GM20000 (cell line): ENCODE data around the gene SLC2A13.

Experiments
- DNase-seq: peaks from one replicate; pipeline ENCODE4 v3.0.0; 2012; ENCODE audit warnings: low spot score
- CTCF ChIP-seq: IDR thresholded peaks from 2 replicates; pipeline ENCODE4 v1.5.1; 2012; ENCODE audit warnings: mild to moderate bottlenecking, control low read depth; ENCODE audit errors: extremely low read depth, missing control alignments

Gene SLC2A13

GRCh38 chr12:40105265-40105514 lies 691 bp downstream of the SLC2A13 start:
- no peak for TF ChIP-seq CTCF

GRCh38 chr12:40104461-40105264 lies 1.2 kb downstream of the SLC2A13 start:
- no peak for DNase-seq
- TF ChIP-seq CTCF, result no peak

More at GRCh38 chr12:40105265-40105514, 691 bp downstream of the SLC2A13 start:
- no peak for DNase-seq

GRCh38 chr12:40103043-40103442 lies 2.8 kb downstream of the SLC2A13 start:
- no peak for DNase-seq

GRCh38 chr12:40101747-40102146 lies 4.1 kb downstream of the SLC2A13 start:
- TF ChIP-seq CTCF, result no peak
- no peak for DNase-seq

More at GRCh38 chr12:40103043-40103442, 2.8 kb downstream of the SLC2A13 start:
- no peak for TF ChIP-seq CTCF

GRCh38 chr12:40099423-40099853 lies 6.4 kb downstream of the SLC2A13 start:
- DNase-seq, result no peak
- TF ChIP-seq CTCF, result no peak

- DNase-seq, result no peak
- no peak for TF ChIP-seq CTCF
Measured at GRCh38 chr12:40098406-40099145, 7.3 kb downstream of the SLC2A13 start.

- TF ChIP-seq CTCF, result no peak
- DNase-seq, result no peak
Measured at GRCh38 chr12:40093512-40093911, 12.4 kb downstream of the SLC2A13 start.
